HepG2 (cell line): Measurements from ENCODE around the gene ZNF831. TPM values are rescaled to one million over a fixed set of nuclear protein-coding genes. Genes with fewer than 3 reads are reported as not detected.

ENCODE experiments used
- GLMP ChIP-seq: sonication (generic); formaldehyde crosslinking; IDR thresholded peaks from 2 replicates; pipeline ENCODE4 v1.9.0; 2021; ENCODE audit warnings: missing genetic modification reagents, mild to moderate bottlenecking, borderline replicate concordance
- GMEB1 ChIP-seq: sonication (generic); formaldehyde crosslinking; IDR thresholded peaks from 2 replicates; pipeline ENCODE4 v1.5.1; 2020; ENCODE audit warnings: missing genetic modification reagents, mild to moderate bottlenecking, borderline replicate concordance
- GTF2F1 ChIP-seq: fragments of 150-350 bp; IDR thresholded peaks from 2 replicates; pipeline ENCODE4 v1.6.1; 2014; ENCODE audit warnings: low read length
- HIVEP1 ChIP-seq: sonication (generic); formaldehyde crosslinking; IDR thresholded peaks from 2 replicates; pipeline ENCODE4 v1.4.0; 2020; ENCODE audit warnings: mild to moderate bottlenecking, missing genetic modification reagents
- HMGA1 ChIP-seq: sonication (generic); formaldehyde crosslinking; conservative IDR thresholded peaks from 2 replicates; pipeline ENCODE4 v1.4.0; 2020; ENCODE audit warnings: missing genetic modification reagents
- HNRNPL ChIP-seq: fragments of 200-400 bp; formaldehyde crosslinking; IDR thresholded peaks from 2 replicates; pipeline ENCODE4 v1.6.1; 2017; ENCODE audit warnings: mild to moderate bottlenecking, low read depth, low read length
- HOXA9 ChIP-seq: sonication (generic); formaldehyde crosslinking; IDR thresholded peaks from 2 replicates; pipeline ENCODE4 v1.8.1; 2022; ENCODE audit warnings: missing genetic modification reagents, mild to moderate bottlenecking, moderate library complexity, borderline replicate concordance
- JARID2 ChIP-seq: sonication (generic); formaldehyde crosslinking; IDR thresholded peaks from 2 replicates; pipeline ENCODE4 v1.8.1; 2023; ENCODE audit warnings: missing genetic modification reagents, inconsistent platforms; ENCODE audit not compliant: insufficient replicate concordance
- LBX2 ChIP-seq: sonication (generic); formaldehyde crosslinking; IDR thresholded peaks from 2 replicates; pipeline ENCODE4 v1.5.0; 2020; ENCODE audit warnings: missing genetic modification reagents, mild to moderate bottlenecking, borderline replicate concordance
- MAF1 ChIP-seq: sonication (generic); formaldehyde crosslinking; IDR thresholded peaks from 2 replicates; pipeline ENCODE4 v1.5.0; 2020; ENCODE audit warnings: missing genetic modification reagents, borderline replicate concordance
- MED1 ChIP-seq: sonication (generic); formaldehyde crosslinking; IDR thresholded peaks from 2 replicates; pipeline ENCODE4 v1.4.0; 2020; ENCODE audit warnings: missing genetic modification reagents
- NBN ChIP-seq: fragments of 450-650 bp; conservative IDR thresholded peaks from 2 replicates; pipeline ENCODE4 v1.6.1; 2017
- NONO ChIP-seq, 2 experiments: fragments of 450-650 bp in 1 of 2; sonication (generic) in 1 of 2; formaldehyde crosslinking in 1 of 2; IDR thresholded peaks in 1 of 2; conservative IDR thresholded peaks in 1 of 2; 2 replicates each; pipeline versions ENCODE4 v1.6.1 to v1.8.0; 2017 to 2022; ENCODE audit warnings: mild to moderate bottlenecking in 1 of 2, missing genetic modification reagents in 1 of 2, moderate library complexity in 1 of 2
- PHF20 ChIP-seq: sonication (generic); formaldehyde crosslinking; IDR thresholded peaks from 2 replicates; pipeline ENCODE4 v1.5.0; 2020; ENCODE audit warnings: mild to moderate bottlenecking, missing genetic modification reagents
- POLR2AphosphoS5 ChIP-seq: IDR thresholded peaks from 2 replicates; pipeline ENCODE4 v1.6.1; 2012; ENCODE audit warnings: low read depth, low read length
- SALL1 ChIP-seq: sonication (generic); formaldehyde crosslinking; IDR thresholded peaks from 2 replicates; pipeline ENCODE4 v1.8.0; 2022; ENCODE audit warnings: mild to moderate bottlenecking, missing genetic modification reagents
- SALL2 ChIP-seq: sonication (generic); formaldehyde crosslinking; IDR thresholded peaks from 2 replicates; pipeline ENCODE4 v1.8.1; 2023; ENCODE audit warnings: mild to moderate bottlenecking, missing genetic modification reagents, inconsistent platforms
- TFE3 ChIP-seq: IDR thresholded peaks from 2 replicates; pipeline ENCODE4 v1.6.1; 2016
- ZNF282 ChIP-seq: fragments of 450-650 bp; IDR thresholded peaks from 2 replicates; pipeline ENCODE4 v1.6.1; 2018; ENCODE audit not compliant: partially characterized antibody
- ZNF788 ChIP-seq: sonication (generic); formaldehyde crosslinking; IDR thresholded peaks from 2 replicates; pipeline ENCODE4 v1.5.0; 2020; ENCODE audit warnings: mild to moderate bottlenecking, missing genetic modification reagents, borderline replicate concordance
- polyA plus RNA-seq, 8 experiments: library from polyadenylated mRNA; depleted of rRNA in 3 of 8; stranded (reverse) in 7 of 8; unstranded in 1 of 8; fragments of >200 nt; fragmentation: Illumina TruSeq in 4 of 8; extraction: Trizol in 4 of 8; gene quantifications; 2 replicates each; pipeline versions ENCODE4 v1.2.1 to v1.2.3, GENCODE V29; 2011 to 2016; ENCODE audit warnings: low read depth in 4 of 8, missing spikeins in 1 of 8, mixed read lengths in 1 of 8; ENCODE audit not compliant: insufficient read depth in 1 of 8
- total RNA-seq, 5 experiments: library from RNA; depleted of rRNA; stranded (reverse); fragments of >200 nt; fragmentation: Illumina TruSeq; extraction: Trizol; gene quantifications; 2 replicates each; pipeline ENCODE4 v1.2.3, GENCODE V29; 2016; ENCODE audit warnings: low read depth in 1 of 5
- TF ChIP-seq, protein P1 (sequence below): sonication (generic); formaldehyde crosslinking; IDR thresholded peaks from 2 replicates; pipeline ENCODE4 v1.5.0; 2020; ENCODE audit warnings: mild to moderate bottlenecking, missing genetic modification reagents

The ZNF831 gene
- total and polyA plus RNA-seq, 2 of the 13 experiments (the other 11 are each of a cell fraction or from before 2014, with no cell fraction given), result not detected

DNA sequence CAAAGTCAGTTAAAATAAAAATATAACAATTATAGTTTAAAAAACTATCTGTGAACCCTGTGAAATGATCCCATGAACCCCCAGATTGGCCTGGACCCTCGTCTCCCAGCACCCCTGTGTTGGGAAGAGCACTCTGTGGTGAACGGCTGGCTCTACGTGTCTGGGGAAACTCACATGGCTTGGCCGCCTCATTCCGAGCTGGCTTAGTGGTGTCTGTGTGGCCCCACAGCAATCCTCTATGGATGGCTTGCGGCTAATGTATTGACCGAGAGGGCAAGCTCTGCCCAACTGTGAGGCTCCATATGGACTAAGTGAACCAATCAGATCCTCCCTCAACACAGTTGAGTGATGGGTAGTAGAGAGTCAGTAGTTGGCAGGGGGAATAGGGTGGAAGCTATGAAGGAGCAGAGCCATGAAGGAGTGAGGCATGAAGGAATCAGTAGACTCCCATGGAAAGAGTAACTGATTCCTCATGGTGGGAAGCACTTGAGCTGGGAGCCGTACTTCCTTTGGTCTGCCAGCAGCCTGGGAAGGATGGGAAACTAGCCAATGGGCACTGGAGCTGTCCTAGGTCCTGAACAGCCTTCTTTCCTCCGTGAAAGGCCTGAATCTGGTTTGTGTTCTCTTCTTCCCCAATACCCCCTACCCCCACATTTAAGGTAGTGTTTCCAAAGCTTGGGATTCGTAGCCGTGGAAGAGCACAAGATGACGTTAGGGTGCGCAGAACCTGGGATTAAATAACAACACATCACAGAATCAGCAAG lies 21.6 kb upstream of the ZNF831 start (continued):
- TF ChIP-seq MAF1 (CRISPR knock-in tag) (no peak), SALL1 (CRISPR knock-in tag) (peak; percentile 68; the same call in 1 of the 2 replicates), GTF2F1 (no peak), SALL2 (no peak), NONO (IDR thresholded peaks at IDR 0.05) (no peak), NONO (CRISPR knock-in tag; conservative IDR thresholded peaks at IDR 0.05) (no peak), LBX2 (CRISPR knock-in tag) (no peak), GLMP (CRISPR knock-in tag) (no peak), HNRNPL (no peak), MED1 (CRISPR knock-in tag) (no peak), PHF20 (CRISPR knock-in tag) (no peak), NBN (no peak), HMGA1 (no peak), POLR2AphosphoS5 (no peak), HOXA9 (CRISPR knock-in tag) (no peak), HIVEP1 (no peak), GMEB1 (no peak), TFE3 (peak; percentile 51; the same call in 1 of the 2 replicates), JARID2 (CRISPR knock-in tag) (no peak), ZNF788 (no peak), ZNF282 (no peak)
- TF ChIP-seq, protein P1, sequence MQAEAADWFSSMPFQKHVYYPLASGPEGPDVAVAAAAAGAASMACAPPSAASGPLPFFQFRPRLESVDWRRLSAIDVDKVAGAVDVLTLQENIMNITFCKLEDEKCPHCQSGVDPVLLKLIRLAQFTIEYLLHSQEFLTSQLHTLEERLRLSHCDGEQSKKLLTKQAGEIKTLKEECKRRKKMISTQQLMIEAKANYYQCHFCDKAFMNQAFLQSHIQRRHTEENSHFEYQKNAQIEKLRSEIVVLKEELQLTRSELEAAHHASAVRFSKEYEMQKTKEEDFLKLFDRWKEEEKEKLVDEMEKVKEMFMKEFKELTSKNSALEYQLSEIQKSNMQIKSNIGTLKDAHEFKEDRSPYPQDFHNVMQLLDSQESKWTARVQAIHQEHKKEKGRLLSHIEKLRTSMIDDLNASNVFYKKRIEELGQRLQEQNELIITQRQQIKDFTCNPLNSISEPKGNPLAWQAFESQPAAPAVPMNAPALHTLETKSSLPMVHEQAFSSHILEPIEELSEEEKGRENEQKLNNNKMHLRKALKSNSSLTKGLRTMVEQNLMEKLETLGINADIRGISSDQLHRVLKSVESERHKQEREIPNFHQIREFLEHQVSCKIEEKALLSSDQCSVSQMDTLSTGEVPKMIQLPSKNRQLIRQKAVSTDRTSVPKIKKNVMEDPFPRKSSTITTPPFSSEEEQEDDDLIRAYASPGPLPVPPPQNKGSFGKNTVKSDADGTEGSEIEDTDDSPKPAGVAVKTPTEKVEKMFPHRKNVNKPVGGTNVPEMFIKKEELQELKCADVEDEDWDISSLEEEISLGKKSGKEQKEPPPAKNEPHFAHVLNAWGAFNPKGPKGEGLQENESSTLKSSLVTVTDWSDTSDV (CRISPR knock-in tag), result no peak
